Fibroblast of the conjunctiva (primary cell): ENCODE results near the gene AGPAT2.

Experiments used
- DNase-seq: peaks from one replicate; pipeline ENCODE4 v3.0.0-alpha.2; 2010; ENCODE audit warnings: low read depth

The AGPAT2 gene

DNA sequence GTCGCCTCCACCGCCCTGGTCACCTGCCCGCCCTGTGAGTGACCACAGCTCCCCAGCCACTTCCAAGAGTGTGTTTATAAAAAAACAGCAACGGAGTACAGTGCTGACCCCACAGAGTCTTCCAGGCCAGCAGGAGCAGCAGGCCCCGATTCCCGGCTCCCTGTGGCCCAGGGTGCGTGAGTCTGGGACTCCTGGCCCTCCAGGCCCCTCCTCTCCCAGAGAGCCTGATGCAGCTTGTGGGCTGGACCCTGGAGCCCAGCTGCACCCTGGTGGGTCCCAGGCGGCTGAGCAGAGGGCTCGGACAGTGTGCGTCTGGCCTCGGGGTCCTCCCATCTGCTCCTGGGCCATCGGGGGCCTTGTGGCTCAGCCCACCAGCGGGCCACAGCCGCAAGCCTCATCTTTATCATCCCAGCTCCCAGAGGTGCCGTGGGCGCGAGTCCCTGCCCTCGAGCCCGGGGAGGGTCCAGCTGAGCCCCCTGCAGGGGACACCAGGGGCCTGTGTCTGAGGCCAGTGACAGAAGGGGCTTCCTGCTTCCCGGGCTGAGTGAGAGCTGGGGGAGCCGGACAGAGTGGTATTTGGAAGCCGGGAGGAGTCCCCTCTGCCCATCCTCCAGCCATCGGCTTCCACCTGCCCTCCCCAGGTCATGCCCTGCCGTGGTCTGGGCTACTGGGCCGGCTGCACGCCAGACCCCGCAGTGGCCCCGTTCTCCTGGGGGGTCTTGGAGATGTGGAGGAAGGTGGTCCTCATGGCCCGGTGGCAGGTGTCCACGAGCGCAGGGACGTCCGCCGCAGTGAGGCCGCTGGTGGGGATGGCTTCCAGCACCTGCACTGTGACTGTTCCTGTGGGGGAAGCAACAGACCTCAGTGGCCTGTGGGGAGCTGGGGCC lies 13.9 kb downstream of the AGPAT2 start:
- DNase-seq: no peak

DNA sequence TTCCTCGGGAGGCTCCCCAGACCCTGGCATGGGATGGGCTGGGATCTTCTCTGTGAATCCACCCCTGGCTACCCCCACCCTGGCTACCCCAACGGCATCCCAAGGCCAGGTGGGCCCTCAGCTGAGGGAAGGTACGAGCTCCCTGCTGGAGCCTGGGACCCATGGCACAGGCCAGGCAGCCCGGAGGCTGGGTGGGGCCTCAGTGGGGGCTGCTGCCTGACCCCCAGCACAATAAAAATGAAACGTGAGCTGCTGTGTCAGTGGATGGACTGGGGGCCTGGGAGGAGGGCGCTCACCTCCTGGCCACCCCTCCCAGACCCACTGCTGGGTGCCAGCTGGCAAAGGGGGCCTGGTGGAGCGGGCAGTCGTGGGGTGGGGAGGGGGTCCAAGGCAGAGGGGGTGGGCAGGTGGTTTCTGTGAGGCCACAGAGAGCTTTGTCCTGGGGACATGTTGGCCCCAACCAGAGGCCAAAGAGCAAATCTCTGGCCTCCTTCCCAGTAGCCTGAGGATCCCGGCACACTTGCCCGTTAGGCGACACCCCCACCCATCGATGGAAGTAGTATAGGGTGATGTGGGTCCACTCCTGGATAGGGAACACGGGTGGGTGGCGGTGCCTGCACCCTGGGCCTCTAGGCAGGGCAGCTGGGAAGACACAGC lies 14.7 kb downstream of the AGPAT2 start:
- no peak for DNase-seq

DNA sequence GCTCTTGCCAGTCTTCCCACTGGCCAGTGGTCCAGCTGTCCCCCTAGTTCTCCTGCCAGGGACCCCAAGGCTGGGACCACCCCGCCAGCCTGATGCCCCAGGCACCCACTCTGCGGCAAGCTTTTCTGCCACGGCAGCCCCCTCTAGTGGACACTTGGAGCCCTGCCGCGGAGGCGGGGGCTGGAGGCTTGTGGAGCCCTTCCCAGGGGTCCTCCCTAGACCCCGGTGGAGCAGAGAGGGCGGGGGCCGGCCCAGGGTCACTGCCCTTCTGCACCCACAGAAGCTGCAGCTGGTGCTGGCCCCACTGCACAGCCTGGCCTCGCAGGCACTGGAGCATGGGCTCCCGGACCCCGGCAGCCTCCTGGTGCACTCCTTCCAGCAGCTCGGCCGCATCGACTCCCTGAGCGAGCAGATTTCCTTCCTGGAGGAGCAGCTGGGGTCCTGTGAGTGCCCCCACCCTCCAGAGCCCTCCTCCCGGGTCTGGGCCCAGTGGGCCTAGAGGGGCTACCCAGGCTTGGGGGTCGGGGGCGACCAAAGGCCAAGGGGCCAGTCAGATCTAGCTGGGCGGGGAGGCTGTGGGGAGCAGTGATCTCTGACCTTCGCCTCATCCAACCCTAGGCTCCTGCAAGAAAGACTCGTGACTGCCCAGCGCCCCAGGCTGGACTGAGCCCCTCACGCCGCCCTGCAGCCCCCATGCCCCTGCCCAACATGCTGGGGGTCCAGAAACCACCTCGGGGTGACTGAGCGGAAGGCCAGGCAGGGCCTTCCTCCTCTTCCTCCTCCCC lies 15.4 kb downstream of the AGPAT2 start:
- DNase-seq: no peak

DNA sequence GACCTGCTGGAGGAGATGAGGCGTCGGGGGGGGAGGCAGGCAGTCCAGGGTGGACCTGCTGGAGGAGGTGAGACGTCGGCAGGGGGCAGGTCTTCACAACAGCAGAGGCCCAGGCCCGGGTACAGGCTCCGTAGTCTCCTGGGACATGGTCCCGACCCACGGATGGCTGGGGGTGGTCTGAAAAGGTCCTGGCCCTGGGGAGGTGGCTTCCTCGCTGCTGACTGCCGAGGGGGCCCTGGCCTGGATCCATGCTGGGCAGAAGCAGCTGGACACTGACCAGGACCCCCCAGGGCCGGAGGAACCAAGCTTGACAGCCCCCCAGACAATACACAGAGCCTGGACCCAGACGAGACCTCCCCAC lies 16.0 kb downstream of the AGPAT2 start:
- DNase-seq: no peak

DNA sequence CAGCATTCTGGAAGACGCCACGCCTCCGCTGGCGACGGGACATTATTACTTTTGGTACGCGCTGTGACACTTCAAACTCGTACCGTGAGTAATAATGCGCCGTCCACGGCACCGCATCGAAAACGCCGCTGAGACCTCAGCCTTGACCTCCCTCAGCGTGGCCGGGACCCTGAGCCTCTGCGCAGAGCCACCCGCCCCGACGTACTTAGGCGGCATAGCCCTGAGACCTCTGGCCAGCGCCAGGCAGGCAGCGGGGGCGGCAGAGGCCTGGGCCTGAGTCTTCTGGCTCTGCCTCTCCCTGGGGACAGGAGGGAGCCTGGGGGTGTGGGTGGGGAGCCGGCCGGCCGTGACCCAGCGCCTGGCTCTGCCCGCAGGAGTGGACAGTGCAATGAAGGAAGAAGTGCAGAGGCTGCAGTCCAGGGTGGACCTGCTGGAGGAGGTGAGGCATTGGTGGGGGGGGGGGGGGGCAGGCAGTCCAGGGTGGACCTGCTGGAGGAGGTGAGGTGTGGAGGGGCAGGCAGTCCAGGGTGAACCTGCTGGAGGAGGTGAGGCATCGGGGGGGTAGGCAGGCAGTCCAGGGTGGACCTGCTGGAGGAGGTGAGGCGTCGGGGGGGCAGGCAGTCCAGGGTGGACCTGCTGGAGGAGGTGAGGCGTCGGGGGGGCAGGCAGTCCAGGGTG lies 16.5 kb downstream of the AGPAT2 start:
- DNase-seq: no peak

DNA sequence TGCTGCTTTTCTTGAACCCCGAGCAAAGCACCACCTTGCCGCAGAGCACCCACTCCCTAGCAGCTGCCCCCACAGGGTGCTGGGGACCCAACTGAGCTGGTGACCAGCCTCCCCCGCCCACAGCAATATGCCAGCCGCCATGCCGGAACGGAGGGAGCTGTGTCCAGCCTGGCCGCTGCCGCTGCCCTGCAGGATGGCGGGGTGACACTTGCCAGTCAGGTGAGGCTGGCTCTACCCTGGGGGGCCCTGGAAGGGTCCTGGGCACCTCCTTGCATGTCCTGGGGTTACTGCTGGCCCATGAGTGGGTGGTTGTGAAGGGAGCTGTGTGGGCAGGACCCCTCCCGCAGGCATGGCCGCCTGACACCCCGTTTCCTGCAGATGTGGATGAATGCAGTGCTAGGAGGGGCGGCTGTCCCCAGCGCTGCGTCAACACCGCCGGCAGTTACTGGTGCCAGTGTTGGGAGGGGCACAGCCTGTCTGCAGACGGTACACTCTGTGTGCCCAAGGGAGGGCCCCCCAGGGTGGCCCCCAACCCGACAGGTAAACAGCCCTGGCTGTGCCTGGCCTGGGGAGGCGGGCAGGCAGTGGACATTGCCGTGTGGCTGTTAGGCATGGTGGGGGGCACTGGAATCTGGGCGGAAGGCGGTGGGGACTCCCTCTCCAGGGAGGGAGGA lies 17.3 kb downstream of the AGPAT2 start:
- DNase-seq: no peak

DNA sequence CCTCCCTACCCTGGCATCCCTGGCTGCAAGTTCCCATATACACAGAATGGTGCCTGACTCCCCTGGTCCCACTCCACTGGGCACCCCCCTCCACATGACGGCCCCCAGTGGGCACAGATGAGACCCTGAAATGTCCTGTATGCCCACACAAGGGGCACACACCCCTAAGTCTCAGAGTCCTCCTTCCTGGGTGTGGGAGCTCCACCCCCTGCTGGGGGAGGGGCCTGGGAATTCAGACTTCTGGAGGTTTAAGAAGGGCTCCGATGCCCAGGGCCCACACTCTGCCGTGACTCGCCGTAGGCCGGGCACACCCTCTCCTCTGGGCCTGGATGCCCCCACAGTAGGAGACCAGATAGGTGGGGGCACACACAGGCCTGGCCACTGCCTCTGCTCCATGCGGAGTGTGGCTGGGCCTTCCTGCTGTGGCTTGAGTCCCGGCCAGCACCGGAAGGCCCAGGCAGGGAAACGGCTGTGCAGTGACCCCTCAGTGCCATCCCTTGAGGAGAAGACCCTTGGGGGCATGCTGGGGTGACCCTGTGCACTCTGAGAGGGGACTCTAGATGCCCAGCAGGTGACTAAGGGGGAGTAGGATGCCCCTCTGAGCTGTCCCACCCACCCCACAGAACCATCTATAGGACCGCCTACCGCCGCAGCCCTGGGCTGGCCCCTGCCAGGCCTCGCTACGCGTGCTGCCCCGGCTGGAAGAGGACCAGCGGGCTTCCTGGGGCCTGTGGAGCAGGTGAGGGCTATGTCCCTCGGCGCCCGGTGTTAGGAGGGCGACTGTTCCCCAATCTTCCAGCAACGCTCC lies 18.1 kb downstream of the AGPAT2 start:
- DNase-seq: no peak

DNA sequence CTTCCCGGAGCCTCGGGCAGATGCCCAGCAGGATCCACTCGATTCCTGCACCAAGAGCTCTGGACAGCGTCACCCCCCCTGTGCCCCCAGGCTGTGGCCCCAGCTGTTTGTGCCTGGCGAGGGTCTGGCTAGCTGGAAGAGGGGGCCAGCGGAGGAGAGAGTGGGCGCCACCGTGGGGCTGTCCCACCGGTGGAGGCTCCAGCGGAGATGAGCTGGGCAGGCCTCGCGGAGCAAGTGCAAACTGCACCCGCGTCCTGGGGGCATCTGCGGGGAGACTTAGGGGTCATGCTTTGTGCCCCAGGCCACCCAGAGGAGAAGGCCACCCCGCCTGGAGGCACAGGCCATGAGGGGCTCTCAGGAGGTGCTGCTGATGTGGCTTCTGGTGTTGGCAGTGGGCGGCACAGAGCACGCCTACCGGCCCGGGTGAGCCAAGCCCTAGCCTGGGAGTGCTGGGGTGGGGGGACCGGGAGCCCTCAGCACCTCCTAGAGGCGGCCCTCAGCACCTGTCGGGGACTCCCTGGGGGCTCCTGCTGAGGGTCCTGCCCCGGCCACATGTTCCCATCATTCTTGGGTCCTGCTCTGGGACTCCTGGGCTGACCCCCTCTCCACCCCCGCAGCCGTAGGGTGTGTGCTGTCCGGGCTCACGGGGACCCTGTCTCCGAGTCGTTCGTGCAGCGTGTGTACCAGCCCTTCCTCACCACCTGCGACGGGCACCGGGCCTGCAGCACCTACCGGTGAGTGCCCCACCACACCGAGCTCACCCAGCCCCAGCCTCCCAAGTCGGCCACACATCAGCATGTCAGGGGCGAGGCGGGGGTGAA lies 19.1 kb downstream of the AGPAT2 start:
- no peak for DNase-seq

DNA sequence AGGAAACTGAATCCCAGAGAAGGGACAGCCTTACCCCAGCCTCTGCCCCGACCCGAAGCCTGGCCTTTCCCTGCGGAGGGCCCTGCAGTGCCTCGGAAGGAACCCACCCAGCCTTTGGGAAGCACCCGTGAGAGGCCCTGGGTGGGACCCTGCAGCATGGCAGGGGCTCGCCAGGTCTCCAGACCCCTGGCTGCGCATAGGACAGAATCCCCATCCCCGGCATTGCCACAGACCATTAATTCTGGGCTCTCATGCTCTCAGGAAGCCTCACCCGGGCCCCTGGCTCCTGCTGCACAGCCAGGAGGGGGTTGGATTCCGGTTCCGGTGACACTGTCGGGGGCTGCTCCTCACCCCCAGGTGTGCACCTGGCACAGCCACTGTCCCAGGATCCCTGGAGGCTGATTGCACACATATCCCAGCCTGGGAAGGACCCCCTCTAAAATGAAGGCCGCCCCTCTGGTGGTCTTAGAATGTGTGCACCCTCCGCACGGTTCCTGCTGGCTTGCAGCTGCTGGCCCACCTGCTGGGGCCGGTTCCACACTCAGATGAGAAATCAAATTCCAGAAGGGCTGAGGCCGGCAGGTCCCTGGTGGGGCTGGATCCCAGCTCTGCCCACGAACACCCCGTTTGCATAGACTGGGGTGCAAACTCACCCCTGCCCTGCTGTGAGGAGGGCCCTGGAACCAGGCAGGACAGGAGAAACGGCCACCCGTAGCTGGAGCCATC lies 19.9 kb downstream of the AGPAT2 start:
- no peak for DNase-seq

DNA sequence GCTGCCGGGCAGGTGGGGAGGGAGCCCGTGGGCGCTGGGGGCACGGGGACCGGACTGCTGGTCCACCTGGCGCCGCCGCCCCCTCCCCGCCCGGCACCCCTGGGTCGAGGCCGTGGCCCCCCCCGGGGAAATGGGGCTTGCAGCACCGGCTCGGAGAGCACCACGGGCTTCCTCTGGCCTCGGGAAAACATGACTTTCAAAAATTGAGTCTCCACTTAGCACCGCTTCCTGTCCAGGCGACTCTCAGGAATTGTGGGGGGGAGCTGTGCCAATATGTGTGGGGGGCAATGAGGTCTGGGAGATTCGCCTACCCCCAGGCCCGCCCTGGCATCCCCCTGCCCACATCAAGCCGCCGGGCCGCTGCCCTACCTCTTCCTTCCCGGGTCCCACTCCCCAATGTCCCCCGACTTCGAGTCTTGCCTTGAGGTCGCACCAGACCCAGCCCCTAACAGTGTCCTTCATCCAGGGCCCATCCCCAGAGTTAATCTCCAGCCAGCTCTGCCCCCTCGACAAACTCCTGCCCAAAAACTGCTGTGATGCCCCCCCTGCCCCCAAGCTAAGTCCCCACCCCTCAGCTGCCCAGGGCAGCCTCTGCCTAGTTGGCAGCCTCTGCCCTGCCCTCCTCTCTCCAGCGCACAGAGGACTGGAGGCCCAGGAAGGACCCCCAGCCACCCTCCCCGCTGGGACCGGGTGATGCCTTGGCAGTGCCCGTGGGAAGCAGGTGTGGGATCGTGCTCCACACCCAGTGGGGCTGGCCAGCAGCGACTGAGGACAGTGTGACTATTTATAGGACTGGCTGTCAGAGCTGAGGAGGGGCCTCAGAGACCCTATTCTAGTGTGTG lies 20.7 kb downstream of the AGPAT2 start:
- DNase-seq: no peak

DNA sequence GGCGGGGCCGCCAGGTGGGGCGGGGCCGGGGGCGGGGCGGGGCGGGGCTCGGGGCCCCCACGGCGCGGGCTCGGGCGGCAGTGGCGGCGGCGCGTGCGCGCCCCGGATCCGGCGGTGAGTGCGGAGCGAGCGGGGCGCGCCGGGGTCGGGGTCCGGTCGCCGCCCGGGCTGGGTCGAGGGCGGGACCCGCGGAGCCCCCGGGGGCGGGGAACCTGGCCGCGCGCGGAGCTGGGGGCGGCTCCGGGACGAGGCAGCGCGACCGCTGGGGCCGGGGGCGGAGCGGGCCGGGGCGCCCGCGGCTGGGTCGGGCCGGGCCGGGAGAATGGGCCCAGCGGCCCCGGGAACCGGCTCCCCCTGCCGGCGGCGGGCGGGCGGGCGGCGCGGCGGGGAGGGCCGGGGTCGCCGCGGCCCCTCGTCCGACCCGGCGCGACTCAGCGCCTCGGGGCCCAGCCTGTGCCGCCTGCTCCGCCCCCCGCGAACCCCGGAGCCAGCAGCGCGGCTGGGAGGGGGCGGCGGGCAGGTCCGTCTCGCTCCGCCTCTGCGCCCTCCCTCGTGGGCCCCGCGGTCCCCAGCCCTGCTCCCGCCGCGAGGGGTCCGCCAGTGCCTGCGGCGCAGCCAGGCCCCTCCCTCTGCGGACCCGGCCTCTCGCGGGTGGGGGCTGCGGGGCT lies 21.4 kb downstream of the AGPAT2 start:
- no peak for DNase-seq

DNA sequence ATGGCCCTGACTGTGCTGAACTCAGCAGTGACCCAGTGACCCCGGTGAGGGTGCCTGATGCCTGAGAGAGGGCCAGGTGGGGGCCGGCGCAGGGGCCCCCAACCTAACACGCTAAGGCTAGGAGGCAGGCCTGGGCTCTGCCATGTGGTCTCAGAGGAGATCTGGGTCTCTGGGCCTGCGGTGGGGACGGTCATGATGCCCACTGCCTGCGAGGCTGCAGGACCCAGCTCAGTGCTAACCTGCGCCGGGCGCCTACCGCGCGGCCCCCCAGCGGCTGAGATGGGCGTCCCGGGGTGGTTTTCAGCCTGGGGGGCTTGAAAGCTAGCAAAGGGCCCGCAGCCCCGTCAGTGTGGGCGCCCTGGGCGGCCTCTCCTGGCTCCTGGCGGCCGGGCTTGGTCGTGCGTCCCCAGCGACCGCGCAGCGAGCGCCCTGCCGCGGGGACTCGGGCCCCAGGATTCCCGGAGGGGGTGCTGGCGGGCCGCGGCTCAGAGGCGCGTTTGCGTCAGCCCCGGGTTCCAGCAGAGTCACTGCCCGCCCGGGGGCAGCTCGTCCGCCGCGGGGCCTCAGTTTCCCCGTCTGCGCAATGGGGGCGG lies 22.1 kb downstream of the AGPAT2 start:
- DNase-seq: no peak

DNA sequence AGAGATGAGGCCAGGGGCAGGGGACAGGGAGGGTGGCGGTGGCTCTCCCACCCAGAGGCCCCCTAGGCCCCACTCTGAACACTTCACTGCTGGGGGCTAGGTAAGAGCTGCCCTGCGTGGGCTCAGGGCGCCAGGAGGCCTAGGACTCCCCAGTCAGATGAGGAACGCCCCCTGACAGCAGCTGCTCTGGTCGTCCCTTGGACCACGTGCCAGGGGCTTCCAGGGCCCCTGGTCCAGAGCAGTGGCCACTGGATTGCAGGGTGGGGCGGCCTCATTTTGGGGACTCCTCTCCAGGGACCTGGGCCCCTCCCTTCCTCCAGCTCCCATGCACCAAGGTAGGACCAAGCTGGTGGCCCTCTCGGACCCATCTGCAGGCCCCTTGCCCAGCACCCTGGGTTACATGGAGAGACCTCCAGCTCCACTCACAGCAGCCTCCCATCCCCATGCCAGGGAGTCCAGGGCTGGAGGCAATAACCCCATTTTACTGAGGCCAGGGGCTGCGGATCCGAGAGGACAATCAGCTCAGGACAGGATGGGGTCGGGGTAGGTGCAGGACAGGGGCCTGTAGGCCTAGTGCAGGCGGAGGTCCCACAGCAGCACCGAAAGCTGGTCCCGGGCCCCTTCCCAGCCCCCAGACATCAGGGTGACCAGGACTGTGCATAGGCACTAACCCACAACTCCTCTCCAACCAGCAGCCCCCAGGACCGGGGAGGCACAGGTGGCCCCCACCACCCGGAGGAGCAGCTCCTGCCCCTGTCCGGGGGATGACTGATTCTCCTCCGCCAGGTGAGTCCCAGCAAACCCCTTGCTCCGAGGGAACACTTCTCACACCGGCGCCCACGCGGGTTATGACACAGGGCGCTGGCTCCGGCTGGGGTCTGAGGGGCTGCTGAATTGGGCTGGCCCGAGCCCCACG lies 23.0 kb downstream of the AGPAT2 start:
- DNase-seq: no peak

DNA sequence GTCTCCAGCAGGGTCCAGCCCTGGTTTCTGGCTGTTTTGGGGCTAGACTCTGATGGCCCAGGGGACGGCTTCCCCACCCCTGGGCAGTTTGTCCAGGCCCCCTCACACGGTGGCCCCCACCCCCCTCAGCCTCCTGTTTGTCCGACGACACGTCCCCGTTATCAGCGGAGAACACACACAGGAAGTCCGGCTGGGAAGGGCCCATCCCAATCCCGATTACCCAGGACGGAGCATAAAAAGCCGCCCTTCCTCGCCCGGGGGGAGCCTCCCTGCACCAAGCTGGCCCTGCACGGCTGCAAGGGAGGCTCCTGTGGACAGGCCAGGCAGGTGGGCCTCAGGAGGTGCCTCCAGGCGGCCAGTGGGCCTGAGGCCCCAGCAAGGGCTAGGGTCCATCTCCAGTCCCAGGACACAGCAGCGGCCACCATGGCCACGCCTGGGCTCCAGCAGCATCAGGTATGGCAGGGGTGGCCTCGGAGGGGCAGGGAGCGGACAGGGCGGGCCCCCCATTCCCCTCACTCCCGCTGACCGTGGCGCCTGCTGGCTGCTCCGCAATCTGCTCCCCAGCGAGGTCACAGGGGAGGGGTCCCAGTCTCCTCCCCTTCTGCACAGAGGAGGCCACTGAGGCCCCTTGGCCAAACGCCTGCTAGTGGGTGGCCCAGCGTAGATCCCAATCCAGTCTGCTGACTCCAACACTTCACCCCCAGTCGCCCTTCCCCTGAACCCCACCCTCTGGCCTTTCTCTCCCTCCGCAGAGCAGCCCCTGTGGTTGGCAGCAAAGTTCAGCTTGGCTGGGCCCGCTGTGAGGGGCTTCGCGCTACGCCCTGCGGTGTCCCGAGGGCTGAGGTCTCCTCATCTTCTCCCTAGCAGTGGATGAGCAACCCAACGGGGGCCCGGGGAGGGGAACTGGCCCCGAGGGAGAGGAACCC lies 24.3 kb downstream of the AGPAT2 start, which contains the start of gene EGFL7:
Gene EGFL7, plus strand, starts transcription at position 261 of the 926 bp plus-strand sequence. CDS start 5,367 bp downstream, outside the sequence.
- no peak for DNase-seq

DNA sequence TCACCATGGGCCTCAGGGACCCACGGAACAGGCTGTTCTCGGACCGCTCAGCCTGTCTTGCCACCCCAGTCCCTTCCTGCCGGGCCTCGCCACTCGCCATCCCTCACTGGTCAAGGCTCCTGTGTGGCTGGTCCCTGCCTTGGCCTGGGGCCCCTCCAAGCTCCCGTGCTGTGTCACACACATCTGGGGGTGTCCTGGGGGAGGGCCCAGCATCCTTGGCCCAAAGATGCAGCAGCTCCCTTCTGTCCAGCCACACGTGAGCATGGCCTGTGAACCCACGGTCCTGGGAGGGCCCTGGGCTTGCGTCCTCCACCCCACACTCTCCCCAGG lies 25.0 kb downstream of the AGPAT2 start:
- DNase-seq: no peak
